ENCODE results near the gene LINGO4.

Gene LINGO4

GRCh38 chr1:151805066-151805820 lies at the start of gene LINGO4:
LINGO4 (minus strand) TSS chr1:151805419; CDS start chr1:151802704, 2,715 bp downstream.
- CTCF ChIA-PET: no interaction called here
- POLR2A ChIA-PET: no interaction called here
- no peaks in the 10 kb centered on the region for H3K4me1 ChIP-seq (ENCODE audit: control insufficient read depth, insufficient read depth, low read length)
- H3K9me3 ChIP-seq (ENCODE audit: control insufficient read depth, insufficient read depth, low read depth, low read length): no peaks in the 10 kb centered on the region
- TF ChIP-seq ZNF341 (tag by site-specific recombination; IDR thresholded peaks at IDR 0.05; ENCODE audit: low read depth) (peak; percentile 74), ZNF398 (tag by site-specific recombination; IDR thresholded peaks at IDR 0.05) (0 out of 2 replicates have a peak, but pooled peaks have one; percentile 20), KLF1 (tag by site-specific recombination; IDR thresholded peaks at IDR 0.05) (no peak)
- no peak within 1 kb of the TSS for H3K4me3 ChIP-seq (ENCODE audit: low read depth, low read length)
- no peaks in the 10 kb centered on the region for H3K36me3 ChIP-seq (ENCODE audit: control insufficient read depth in 2 of 2, insufficient read depth in 1 of 2, low read length in 2 of 2)
- H3K27ac ChIP-seq (ENCODE audit: extremely low read depth, low read depth, low read length): no peak within 1 kb of the TSS

GRCh38 chr1:151854658-151855057 lies 49.4 kb upstream of the LINGO4 start:
- H3K36me3 ChIP-seq (ENCODE audit: control insufficient read depth in 2 of 2, insufficient read depth in 1 of 2, low read length in 2 of 2): no peaks in the 10 kb centered on the region
- no peaks in the 10 kb centered on the region for H3K9me3 ChIP-seq (ENCODE audit: control insufficient read depth, insufficient read depth, low read depth, low read length)
- H3K27ac ChIP-seq (ENCODE audit: extremely low read depth, low read depth, low read length): no peak overlapping the region
- TF ChIP-seq SCRT1 (tag by site-specific recombination; IDR thresholded peaks at IDR 0.05; ENCODE audit: borderline replicate concordance) (no peak), KLF1 (tag by site-specific recombination; IDR thresholded peaks at IDR 0.05) (0 out of 2 replicates have a peak, but pooled peaks have one; percentile 15), ZNF626 (tag by site-specific recombination; IDR thresholded peaks at IDR 0.05) (no peak), SALL2 (tag by site-specific recombination; IDR thresholded peaks at IDR 0.05; ENCODE audit: borderline replicate concordance) (no peak)
- ChIA-PET CTCF (no interaction called here), POLR2A (no interaction called here)
- no peak overlapping the region for H3K4me3 ChIP-seq (ENCODE audit: low read depth, low read length)
- H3K4me1 ChIP-seq (ENCODE audit: control insufficient read depth, insufficient read depth, low read length): no peaks in the 10 kb centered on the region

- Histone ChIP-seq H3K36me3 (ENCODE audit: control insufficient read depth in 2 of 2, insufficient read depth in 1 of 2, low read length in 2 of 2) (no peaks in the 10 kb centered on the region), H3K4me3 (ENCODE audit: low read depth, low read length) (no peak within 1 kb of the TSS), H3K4me1 (ENCODE audit: control insufficient read depth, insufficient read depth, low read length) (no peaks in the 10 kb centered on the region), H3K9me3 (ENCODE audit: control insufficient read depth, insufficient read depth, low read depth, low read length) (no peaks in the 10 kb centered on the region), H3K27ac (ENCODE audit: extremely low read depth, low read depth, low read length) (no peak within 1 kb of the TSS)
- POLR2A ChIA-PET: interaction anchor here (0.7 kb wide), 1 partner anchor 7 kb away, joined by 5 read pairs; no protein-coding TSS in a partner anchor
- TF ChIP-seq ZNF777 (tag by site-specific recombination; IDR thresholded peaks at IDR 0.05; ENCODE audit: borderline replicate concordance): no peak
- no peak for TF ChIP-seq ZBTB10 (tag by site-specific recombination; IDR thresholded peaks at IDR 0.05)
- no peak for TF ChIP-seq ZIC2 (tag by site-specific recombination; IDR thresholded peaks at IDR 0.05)
- no peak for TF ChIP-seq PRDM1 (tag by site-specific recombination; IDR thresholded peaks at IDR 0.05)
- TF ChIP-seq ZNF488 (tag by site-specific recombination; IDR thresholded peaks at IDR 0.05): no peak
- TF ChIP-seq ZNF146 (tag by site-specific recombination; IDR thresholded peaks at IDR 0.05): no peak
- CTCF ChIA-PET: interaction anchor here (0.6 to 1.0 kb wide), 2 partner anchors 17 to 502 kb away, joined by 3 to 5 read pairs; no protein-coding TSS in a partner anchor
Measured at GRCh38 chr1:151853411-151853943, 48.3 kb upstream of the LINGO4 start, which contains the start of gene THEM5. THEM5 (minus strand) TSS chr1:151853712; CDS start chr1:151853565, 147 bp downstream.

All from HEK293 (cell line).